Suprapubic skin (tissue), 4 donors: ENCODE data around the gene FSD2. TPM values are rescaled to one million over a fixed set of nuclear protein-coding genes. Genes with fewer than 3 reads are reported as not detected.

ENCODE experiments used
- DNase-seq, 2 donors: peaks; one replicate each; pipeline ENCODE4 v3.0.0-alpha.2; 2019; ENCODE audit warnings: low spot score in 2 of 2
- H3K27ac ChIP-seq: fragments of 200-600 bp; sonication (generic); one replicate; pipeline ENCODE4 v1.5.1; 2019
- H3K27me3 ChIP-seq: fragments of 200-600 bp; sonication (generic); one replicate; pipeline ENCODE4 v1.5.1; 2019
- H3K36me3 ChIP-seq: fragments of 200-600 bp; sonication (generic); one replicate; pipeline ENCODE4 v1.5.1; 2019
- H3K4me1 ChIP-seq: fragments of 200-600 bp; sonication (generic); one replicate; pipeline ENCODE4 v1.5.1; 2019
- H3K4me3 ChIP-seq: fragments of 200-600 bp; sonication (generic); one replicate; pipeline ENCODE4 v1.5.1; 2019; ENCODE audit warnings: mild to moderate bottlenecking
- H3K9me3 ChIP-seq: fragments of 200-600 bp; sonication (generic); one replicate; pipeline ENCODE4 v1.5.1; 2019
- EP300 ChIP-seq: sonication (generic); formaldehyde crosslinking; IDR thresholded peaks from one replicate; pipeline ENCODE4 v1.6.1; 2017; ENCODE audit warnings: antibody characterized with exemption
- POLR2A ChIP-seq, 2 donors: fragments of 450-650 bp; IDR thresholded peaks; one replicate each; pipeline ENCODE4 v1.6.1; 2017; ENCODE audit warnings: antibody characterized with exemption in 2 of 2, mild to moderate bottlenecking in 2 of 2, moderate library complexity in 2 of 2
- POLR2AphosphoS5 ChIP-seq, 3 donors: sonication (generic); formaldehyde crosslinking; IDR thresholded peaks; one replicate each; pipeline ENCODE4 v1.6.1; 2017; ENCODE audit warnings: antibody characterized with exemption in 3 of 3
- WGBS: methylation state at CpG from one replicate; pipeline ENCODE4 v1.1.5; 2018; 5-methylcytosine and 5-hydroxymethylcytosine counted together
- total RNA-seq, 4 donors: library from RNA; depleted of rRNA; stranded (reverse); fragments of >200 nt; gene quantifications; one replicate each; pipeline ENCODE4 v1.1.0, GENCODE V29; 2016
- TF ChIP-seq, protein P1 (sequence below), 2 donors: fragments of 200-600 bp in 1 of 2; fragments of 450-650 bp in 1 of 2; sonication (generic) in 1 of 2; IDR thresholded peaks; one replicate each; pipeline ENCODE4 v1.5.1; 2016 to 2019; ENCODE audit warnings: antibody characterized with exemption in 2 of 2, mild to moderate bottlenecking in 1 of 2, moderate library complexity in 1 of 2

FSD2 gene
- total RNA-seq, 4 donors from 2014 or later, result 0.40 TPM; not detected in 3

DNA sequence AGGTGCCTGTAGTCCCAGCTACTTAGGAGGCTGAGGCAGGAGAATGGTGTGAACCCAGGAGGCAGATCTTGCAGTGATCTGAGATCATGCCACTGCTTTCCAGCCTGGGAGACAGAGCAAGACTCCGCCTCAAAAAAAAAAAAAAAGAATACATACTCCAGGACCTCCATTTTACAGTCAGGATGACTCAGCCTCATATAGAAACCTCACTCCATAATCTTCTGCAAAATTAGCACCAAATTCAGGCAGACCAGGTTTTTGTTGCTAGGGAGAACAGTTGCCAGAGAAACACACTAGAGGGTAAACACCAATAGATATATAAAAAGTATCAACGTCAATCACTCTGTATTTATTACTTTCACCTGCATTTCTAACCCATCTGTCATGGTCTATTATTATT is 67.9 kb downstream of the FSD2 start:
- Histone ChIP-seq H3K27me3 (no peaks in the 10 kb centered on the region), H3K36me3 (no peaks in the 10 kb centered on the region), H3K27ac (no peak overlapping the region), H3K4me1 (no peaks in the 10 kb centered on the region), H3K9me3 (no peaks in the 10 kb centered on the region), H3K4me3 (no peak overlapping the region)
- TF ChIP-seq POLR2A (IDR thresholded peaks at IDR 0.05) (no peak), EP300 (no peak), POLR2AphosphoS5 (IDR thresholded peaks at IDR 0.05) (no peak)
- TF ChIP-seq, protein P1, sequence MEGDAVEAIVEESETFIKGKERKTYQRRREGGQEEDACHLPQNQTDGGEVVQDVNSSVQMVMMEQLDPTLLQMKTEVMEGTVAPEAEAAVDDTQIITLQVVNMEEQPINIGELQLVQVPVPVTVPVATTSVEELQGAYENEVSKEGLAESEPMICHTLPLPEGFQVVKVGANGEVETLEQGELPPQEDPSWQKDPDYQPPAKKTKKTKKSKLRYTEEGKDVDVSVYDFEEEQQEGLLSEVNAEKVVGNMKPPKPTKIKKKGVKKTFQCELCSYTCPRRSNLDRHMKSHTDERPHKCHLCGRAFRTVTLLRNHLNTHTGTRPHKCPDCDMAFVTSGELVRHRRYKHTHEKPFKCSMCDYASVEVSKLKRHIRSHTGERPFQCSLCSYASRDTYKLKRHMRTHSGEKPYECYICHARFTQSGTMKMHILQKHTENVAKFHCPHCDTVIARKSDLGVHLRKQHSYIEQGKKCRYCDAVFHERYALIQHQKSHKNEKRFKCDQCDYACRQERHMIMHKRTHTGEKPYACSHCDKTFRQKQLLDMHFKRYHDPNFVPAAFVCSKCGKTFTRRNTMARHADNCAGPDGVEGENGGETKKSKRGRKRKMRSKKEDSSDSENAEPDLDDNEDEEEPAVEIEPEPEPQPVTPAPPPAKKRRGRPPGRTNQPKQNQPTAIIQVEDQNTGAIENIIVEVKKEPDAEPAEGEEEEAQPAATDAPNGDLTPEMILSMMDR (IDR thresholded peaks at IDR 0.05), result no peak
- WGBS, result 76% methylated on average over 2 of the region's 2 CpGs
- DNase-seq, result no peak

DNA sequence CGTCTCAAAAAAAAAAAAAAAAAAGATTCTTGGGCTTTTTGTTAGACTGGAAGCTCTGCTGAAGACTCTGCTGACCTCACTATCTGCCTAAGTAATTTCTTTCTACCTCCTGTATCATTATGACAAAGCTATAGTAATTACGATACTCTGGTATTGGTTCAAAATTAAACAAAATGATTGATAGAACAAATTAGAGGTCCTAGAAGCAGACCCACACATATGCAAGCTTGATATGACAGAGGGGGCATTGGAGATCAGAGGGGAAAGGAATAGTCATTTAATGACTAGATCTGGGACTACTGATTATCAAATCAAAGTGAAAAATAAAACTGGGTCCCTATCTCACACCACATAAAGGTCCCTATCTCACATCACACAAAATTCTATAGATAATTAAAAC is 74.3 kb downstream of the FSD2 start:
- no peak for DNase-seq
- TF ChIP-seq, protein P1 (IDR thresholded peaks at IDR 0.05), result no peak
- TF ChIP-seq POLR2A (IDR thresholded peaks at IDR 0.05) (no peak), POLR2AphosphoS5 (IDR thresholded peaks at IDR 0.05) (no peak), EP300 (no peak)
- no peaks in the 10 kb centered on the region for H3K36me3 ChIP-seq
- H3K27ac ChIP-seq, result no peak overlapping the region
- H3K4me3 ChIP-seq, result no peak overlapping the region
- H3K4me1 ChIP-seq, result no peaks in the 10 kb centered on the region
- WGBS, result over 99% methylated on average over 2 of the region's 2 CpGs
- H3K27me3 ChIP-seq, result no peaks in the 10 kb centered on the region
- H3K9me3 ChIP-seq, result no peaks in the 10 kb centered on the region

DNA sequence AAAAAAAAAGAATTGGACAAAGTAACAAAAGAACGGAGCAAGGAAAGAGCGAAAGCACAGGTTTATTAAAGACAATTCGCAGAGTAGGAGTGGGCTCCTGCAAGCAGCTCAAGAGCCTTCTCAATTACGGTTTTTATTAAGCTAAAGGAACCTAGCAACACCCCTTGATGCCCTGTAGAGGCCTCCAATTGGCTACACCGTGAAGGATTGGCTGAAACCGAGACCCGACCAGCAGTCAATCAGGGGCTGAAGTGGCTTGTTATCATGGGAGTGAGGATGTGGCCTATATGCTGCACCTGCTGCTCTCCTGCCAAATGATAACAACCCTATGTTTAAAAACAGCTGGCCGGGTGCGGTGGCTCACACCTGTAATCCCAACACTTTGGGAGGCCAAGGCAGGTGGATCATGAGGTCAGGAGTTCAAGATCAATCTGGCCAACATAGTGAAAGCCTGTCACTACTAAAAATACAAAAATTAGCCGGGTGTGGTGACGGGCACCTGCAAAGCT is 75.8 kb downstream of the FSD2 start:
- TF ChIP-seq, protein P1 (IDR thresholded peaks at IDR 0.05), result no peak
- no peak for TF ChIP-seq POLR2AphosphoS5 (IDR thresholded peaks at IDR 0.05)
- no peak for TF ChIP-seq EP300
- no peak for TF ChIP-seq POLR2A (IDR thresholded peaks at IDR 0.05)
- Histone ChIP-seq H3K4me3 (no peak overlapping the region), H3K36me3 (no peaks in the 10 kb centered on the region), H3K9me3 (no peaks in the 10 kb centered on the region), H3K4me1 (no peaks in the 10 kb centered on the region), H3K27me3 (no peaks in the 10 kb centered on the region), H3K27ac (no peak overlapping the region)
- 93% methylated on average over 11 of the region's 11 CpGs for WGBS
- no peak for DNase-seq

- H3K4me1 ChIP-seq, result no peaks in the 10 kb centered on the region
- H3K9me3 ChIP-seq, result no peaks in the 10 kb centered on the region
- H3K4me3 ChIP-seq, result no peak overlapping the region
- no peak for DNase-seq
- H3K27me3 ChIP-seq, result no peaks in the 10 kb centered on the region
- TF ChIP-seq POLR2AphosphoS5 (IDR thresholded peaks at IDR 0.05), result no peak
- TF ChIP-seq POLR2A (IDR thresholded peaks at IDR 0.05), result no peak
- TF ChIP-seq EP300, result no peak
- TF ChIP-seq, protein P1 (IDR thresholded peaks at IDR 0.05), result no peak
- H3K27ac ChIP-seq, result no peak overlapping the region
- H3K36me3 ChIP-seq, result no peaks in the 10 kb centered on the region
- WGBS, result 95% methylated on average over 10 of the region's 10 CpGs
These were observed 79.1 kb downstream of the FSD2 start for GRCh38 chr15:82726816-82727215.

- TF ChIP-seq, protein P1 (IDR thresholded peaks at IDR 0.05), result no peak
- TF ChIP-seq POLR2A (IDR thresholded peaks at IDR 0.05) (no peak), EP300 (no peak), POLR2AphosphoS5 (IDR thresholded peaks at IDR 0.05) (no peak)
- H3K9me3 ChIP-seq, result no peaks in the 10 kb centered on the region
- H3K27ac ChIP-seq, result no peak overlapping the region
- H3K4me3 ChIP-seq, result no peak overlapping the region
- H3K27me3 ChIP-seq, result peaks cover 23% of the 10 kb centered on the region
- WGBS, result 91% methylated on average over 4 of the region's 4 CpGs
- peaks cover 5% of the 10 kb centered on the region for H3K4me1 ChIP-seq
- H3K36me3 ChIP-seq, result no peaks in the 10 kb centered on the region
- no peak for DNase-seq
These were observed 90.9 kb downstream of the FSD2 start for GRCh38 chr15:82715003-82715402.
